Upper lobe of left lung (tissue), 6 donors: ENCODE results near the gene JARID2. TPM values are rescaled to one million over a fixed set of nuclear protein-coding genes. Genes with fewer than 3 reads are reported as not detected.

Source experiments
- ATAC-seq, 2 donors: fragments of 200-7000 bp; cut with Tn5 transposase; one replicate each; pipeline ENCODE4 v1.9.1; 2022; ENCODE audit warnings: mild to moderate bottlenecking in 2 of 2, moderate library complexity in 2 of 2; ENCODE audit not compliant: low FRiP score in 2 of 2
- DNase-seq, 2 donors: peaks; one replicate each; pipeline ENCODE4 v3.0.0-alpha.2; 2019 to 2020
- H3K27ac ChIP-seq, 4 donors: fragments of 200-600 bp; sonication (generic); one replicate each; pipeline ENCODE4 v1.5.1; 2016 to 2019
- H3K27me3 ChIP-seq, 4 donors: fragments of 200-600 bp; sonication (generic); one replicate each; pipeline ENCODE4 v1.5.1; 2017 to 2019
- H3K36me3 ChIP-seq, 4 donors: fragments of 200-600 bp; sonication (generic); one replicate each; pipeline ENCODE4 v1.5.1; 2016 to 2019
- H3K4me1 ChIP-seq, 4 donors: fragments of 200-600 bp; sonication (generic); one replicate each; pipeline ENCODE4 v1.5.1; 2018 to 2019
- H3K4me3 ChIP-seq, 4 donors: fragments of 200-600 bp; sonication (generic); one replicate each; pipeline ENCODE4 v1.5.1; 2017 to 2019; ENCODE audit warnings: mild to moderate bottlenecking in 2 of 4, moderate library complexity in 1 of 4
- H3K9me3 ChIP-seq, 4 donors: fragments of 200-600 bp; sonication (generic); one replicate each; pipeline ENCODE4 v1.5.1; 2018 to 2019
- CTCF ChIP-seq, 6 experiments: fragments of 450-650 bp in 4 of 6; fragments of 200-600 bp in 2 of 6; sonication (generic) in 2 of 6; IDR thresholded peaks; one replicate each; pipeline ENCODE4 v1.5.1; 2016 to 2019; ENCODE audit warnings: antibody characterized with exemption in 6 of 6
- EP300 ChIP-seq, 4 donors: sonication (generic); formaldehyde crosslinking; IDR thresholded peaks; one replicate each; pipeline ENCODE4 v1.5.1; 2017; ENCODE audit warnings: antibody characterized with exemption in 4 of 4, control low read depth in 2 of 4
- POLR2A ChIP-seq, 4 donors: fragments of 450-650 bp; IDR thresholded peaks; one replicate each; pipeline ENCODE4 v1.5.1; 2016 to 2017; ENCODE audit warnings: antibody characterized with exemption in 4 of 4, mild to moderate bottlenecking in 2 of 4
- POLR2AphosphoS5 ChIP-seq, 2 donors: sonication (generic); formaldehyde crosslinking; IDR thresholded peaks; one replicate each; pipeline ENCODE4 v1.5.1; 2017; ENCODE audit warnings: antibody characterized with exemption in 2 of 2
- WGBS, 2 donors: methylation state at CpG; one replicate each; pipeline ENCODE4 v1.1.5; 2017 to 2018; 5-methylcytosine and 5-hydroxymethylcytosine counted together
- total RNA-seq, 6 donors: library from RNA; depleted of rRNA in 4 of 6; stranded (reverse); fragments of >200 nt in 4 of 6; gene quantifications; one replicate each; pipeline versions ENCODE4 v1.1.0 to v1.2.1, GENCODE V29; 2016 to 2021
- donor health status: DM: no; HTN: no; CAD: no; lungs with moderate emphysema.
- donor health status: DM: no; HTN: yes; CAD: no; lungs with severe emphysema.

The JARID2 gene
- total RNA-seq, 6 donors from 2014 or later, result 9.6 to 37.7 (median 16.4) TPM

GRCh38 chr6:15409301-15410125 lies 163.6 kb downstream of the JARID2 start:
- Histone ChIP-seq H3K4me3 (no peak overlapping the region), H3K27me3 (no peaks in the 10 kb centered on the region), H3K36me3 (no peaks in the 10 kb centered on the region), H3K4me1 (peaks cover 0 to 20% (median 8%) of the 10 kb centered on the region in 4 donors), H3K9me3 (no peaks in the 10 kb centered on the region), H3K27ac (no peak overlapping the region)
- no peak for TF ChIP-seq EP300 (IDR thresholded peaks at IDR 0.05)
- no peak for TF ChIP-seq CTCF (IDR thresholded peaks at IDR 0.05)
- no peak for TF ChIP-seq POLR2AphosphoS5 (IDR thresholded peaks at IDR 0.05)
- no peak for TF ChIP-seq POLR2A (IDR thresholded peaks at IDR 0.05)
- DNase-seq (no peak), ATAC-seq (no peak)
- 69 to 78% methylated on average over 6 of the region's 6 CpGs for WGBS, 2 donors

GRCh38 chr6:15410126-15410391 lies 164.2 kb downstream of the JARID2 start:
- 81 to 86% methylated on average over 5 of the region's 5 CpGs for WGBS, 2 donors
- TF ChIP-seq POLR2A (IDR thresholded peaks at IDR 0.05), result no peak
- no peak for TF ChIP-seq EP300 (IDR thresholded peaks at IDR 0.05)
- no peak for TF ChIP-seq POLR2AphosphoS5 (IDR thresholded peaks at IDR 0.05)
- no peak for TF ChIP-seq CTCF (IDR thresholded peaks at IDR 0.05)
- H3K27ac ChIP-seq, result no peak overlapping the region

GRCh38 chr6:15410752-15411151 lies 164.9 kb downstream of the JARID2 start:
- no peaks in the 10 kb centered on the region for H3K9me3 ChIP-seq
- TF ChIP-seq CTCF (IDR thresholded peaks at IDR 0.05) (no peak), POLR2AphosphoS5 (IDR thresholded peaks at IDR 0.05) (no peak), EP300 (IDR thresholded peaks at IDR 0.05) (no peak), POLR2A (IDR thresholded peaks at IDR 0.05) (no peak)
- peaks cover 0 to 20% (median 11%) of the 10 kb centered on the region in 4 donors for H3K4me1 ChIP-seq
- no peaks in the 10 kb centered on the region for H3K27me3 ChIP-seq
- no peak overlapping the region for H3K4me3 ChIP-seq
- no peak for DNase-seq
- ATAC-seq, result no peak
- 58 to 71% methylated on average over 1 of the region's 1 CpG for WGBS, 2 donors
- no peak overlapping the region for H3K27ac ChIP-seq
- H3K36me3 ChIP-seq, result no peaks in the 10 kb centered on the region

More at GRCh38 chr6:15410126-15410391, 164.2 kb downstream of the JARID2 start:
- Histone ChIP-seq H3K4me1 (peaks cover 0 to 20% (median 10%) of the 10 kb centered on the region in 4 donors), H3K27me3 (no peaks in the 10 kb centered on the region), H3K36me3 (no peaks in the 10 kb centered on the region), H3K9me3 (no peaks in the 10 kb centered on the region), H3K4me3 (no peak overlapping the region)
- no peak for ATAC-seq
- DNase-seq, result no peak

- no peak for TF ChIP-seq POLR2AphosphoS5 (IDR thresholded peaks at IDR 0.05)
- no peak for TF ChIP-seq POLR2A (IDR thresholded peaks at IDR 0.05)
- no peak for TF ChIP-seq EP300 (IDR thresholded peaks at IDR 0.05)
- TF ChIP-seq CTCF (IDR thresholded peaks at IDR 0.05), result no peak
- DNase-seq (no peak), ATAC-seq (no peak)
- no peak overlapping the region for H3K4me3 ChIP-seq
- no peaks in the 10 kb centered on the region for H3K36me3 ChIP-seq
- WGBS, 2 donors, result 65 to 85% methylated on average over 1 to 2 of the region's 2 CpGs
- no peak overlapping the region for H3K27ac ChIP-seq
- H3K9me3 ChIP-seq, result no peaks in the 10 kb centered on the region
- no peaks in the 10 kb centered on the region for H3K27me3 ChIP-seq
- H3K4me1 ChIP-seq, result peaks cover 0 to 20% (median 11%) of the 10 kb centered on the region in 4 donors
Observed at GRCh38 chr6:15411766-15412165, 165.9 kb downstream of the JARID2 start.

GRCh38 chr6:15412767-15413166 lies 166.9 kb downstream of the JARID2 start:
- Histone ChIP-seq H3K9me3 (no peaks in the 10 kb centered on the region), H3K4me3 (no peak overlapping the region), H3K36me3 (no peaks in the 10 kb centered on the region), H3K4me1 (peaks cover 0 to 20% (median 11%) of the 10 kb centered on the region in 4 donors), H3K27me3 (no peaks in the 10 kb centered on the region), H3K27ac (no peak overlapping the region)
- no peak for DNase-seq
- 94 to 100% methylated on average over 9 of the region's 9 CpGs for WGBS, 2 donors
- TF ChIP-seq EP300 (IDR thresholded peaks at IDR 0.05) (no peak), POLR2A (IDR thresholded peaks at IDR 0.05) (no peak), CTCF (IDR thresholded peaks at IDR 0.05) (no peak), POLR2AphosphoS5 (IDR thresholded peaks at IDR 0.05) (no peak)
- ATAC-seq, result no peak
